Stimulated activated CD4-positive, alpha-beta T cell treated with anti-CD3 and anti-CD28 coated beads, Interleukin-4, amount 100 ng/mL, for 4 hours (primary cell): ENCODE measurements around the gene XKR8.
"Not testable (repeated sequence)": the region's sequence is repeated elsewhere in the genome, so short reads cannot be mapped to it uniquely, and the experiment has no call there.

Experiments
- DNase-seq, 2 experiments: peaks; one replicate each; pipeline ENCODE4 v3.0.0-alpha.2; 2020

Gene XKR8

GRCh38 chr1:27994060-27994459 lies 34.3 kb downstream of the XKR8 start:
- no peak for DNase-seq

DNA sequence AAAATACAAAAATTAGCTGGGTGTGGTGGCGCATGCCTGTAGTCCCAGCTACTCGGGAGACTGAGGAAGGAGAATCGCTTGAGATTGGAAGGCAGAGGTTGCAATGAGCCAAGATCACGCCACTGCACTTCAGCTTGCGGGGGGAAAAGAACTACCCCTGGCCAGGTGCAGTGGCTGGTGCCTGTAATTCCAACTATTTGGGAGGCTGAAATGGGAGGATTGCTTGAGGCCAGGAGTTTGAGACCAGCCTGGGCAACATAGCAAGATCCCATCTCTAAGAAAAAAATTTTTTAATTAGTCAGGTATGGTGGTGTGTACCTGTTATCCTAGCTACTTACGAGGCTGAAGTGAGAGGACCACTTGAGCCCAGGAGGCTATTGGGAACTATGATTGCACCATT lies 34.8 kb downstream of the XKR8 start:
- DNase-seq: not testable (repeated sequence)

DNA sequence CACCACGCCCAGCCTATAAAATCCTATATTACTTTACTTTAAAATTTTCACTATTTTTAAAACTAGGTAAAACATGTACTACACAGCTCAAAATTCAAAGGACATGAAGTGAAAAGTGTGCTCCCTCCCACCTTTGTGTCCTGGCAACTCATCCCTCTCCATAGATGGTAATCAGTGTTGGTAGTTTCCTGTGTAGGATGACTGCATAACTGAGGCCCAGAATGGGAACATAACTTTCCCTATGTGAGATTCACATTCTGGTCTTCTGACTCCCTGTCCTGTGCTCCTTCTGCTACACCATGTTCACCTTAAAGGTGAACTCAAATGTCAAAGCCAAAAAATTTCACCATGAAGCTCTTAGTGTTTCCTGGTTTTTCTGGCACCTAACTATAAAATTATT lies 39.3 kb downstream of the XKR8 start:
- DNase-seq: no peak

DNA sequence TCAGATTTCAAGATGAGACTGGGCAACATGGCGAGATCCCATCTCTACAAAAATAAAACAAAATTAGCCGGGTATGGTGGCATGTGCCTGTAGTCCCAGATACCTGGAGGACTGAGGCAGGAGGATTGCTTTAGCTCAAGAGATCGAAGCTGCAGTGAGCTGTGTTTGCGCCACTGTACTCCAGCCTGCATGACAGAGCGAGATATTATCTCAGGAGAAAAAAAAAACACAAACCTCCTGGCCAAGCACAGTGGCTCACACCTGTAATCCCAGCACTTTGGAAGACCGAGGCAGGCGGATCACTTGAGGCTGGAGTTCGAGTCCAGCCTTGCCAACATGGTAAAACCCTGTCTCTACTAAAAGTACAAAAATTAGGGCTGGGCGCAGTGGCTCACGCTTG lies 42.8 kb downstream of the XKR8 start:
- no peak for DNase-seq

GRCh38 chr1:28003117-28003516 lies 43.3 kb downstream of the XKR8 start:
- DNase-seq: not testable (repeated sequence)

DNA sequence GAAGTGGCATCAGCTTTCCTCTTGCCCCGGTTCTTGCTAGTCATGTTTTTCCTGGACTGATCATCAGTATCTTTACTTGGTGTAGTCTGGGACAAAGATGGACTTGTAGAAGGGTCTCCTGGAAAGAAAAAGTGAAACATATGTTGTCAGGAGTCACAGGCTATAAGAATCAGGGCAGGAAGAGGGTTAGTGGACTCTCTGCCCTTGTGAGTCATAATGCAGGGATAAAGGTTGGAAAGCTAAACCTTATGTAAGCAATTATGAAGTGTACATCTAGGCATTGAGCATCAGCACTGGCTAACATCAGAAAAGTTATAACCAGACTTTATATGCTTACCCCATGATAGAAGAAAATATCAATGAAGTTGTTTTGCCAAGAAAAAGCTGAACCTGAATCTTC lies 51.2 kb downstream of the XKR8 start:
- DNase-seq: no peak
